Measurements from ENCODE around the gene GGN.

Gene GGN

DNA sequence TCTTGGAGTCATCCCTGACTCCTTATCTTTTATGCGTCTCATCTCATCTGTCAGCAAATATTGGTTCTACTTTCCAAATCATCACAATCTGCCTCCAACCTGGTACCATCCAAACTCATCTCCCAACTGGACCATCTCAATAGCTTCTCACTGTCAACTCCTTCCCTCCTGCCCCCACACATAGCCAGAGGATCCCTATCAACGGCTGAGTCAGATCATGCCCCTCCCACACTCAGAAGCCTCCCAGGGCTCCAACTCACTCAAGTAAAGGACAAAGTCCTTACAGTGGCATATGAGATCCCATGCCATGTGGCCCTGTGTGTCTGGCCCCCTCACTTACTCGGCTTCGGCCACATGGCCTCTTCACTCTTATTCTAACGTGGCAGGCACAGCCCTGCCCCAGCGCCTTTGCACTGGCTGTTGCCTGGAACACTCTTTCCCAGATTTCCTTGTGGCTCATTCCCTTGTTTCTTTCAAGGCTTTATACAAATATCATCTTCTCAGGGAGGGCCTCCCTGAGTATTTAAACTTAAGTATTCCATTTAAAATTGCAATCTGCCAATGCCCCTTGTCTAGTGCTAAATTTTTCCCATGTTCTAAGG, 5.0 kb upstream of the GGN start:
- H3K9me3 ChIP-seq (ENCODE audit: control insufficient read depth, insufficient read depth, low read length): no peaks in the 10 kb centered on the region
- peaks cover 16% of the 10 kb centered on the region for H3K4me1 ChIP-seq (ENCODE audit: control insufficient read depth, insufficient read depth, low read length)
- H3K27me3 ChIP-seq (ENCODE audit: control insufficient read depth, insufficient read depth, low read length): peaks cover 28% of the 10 kb centered on the region

DNA sequence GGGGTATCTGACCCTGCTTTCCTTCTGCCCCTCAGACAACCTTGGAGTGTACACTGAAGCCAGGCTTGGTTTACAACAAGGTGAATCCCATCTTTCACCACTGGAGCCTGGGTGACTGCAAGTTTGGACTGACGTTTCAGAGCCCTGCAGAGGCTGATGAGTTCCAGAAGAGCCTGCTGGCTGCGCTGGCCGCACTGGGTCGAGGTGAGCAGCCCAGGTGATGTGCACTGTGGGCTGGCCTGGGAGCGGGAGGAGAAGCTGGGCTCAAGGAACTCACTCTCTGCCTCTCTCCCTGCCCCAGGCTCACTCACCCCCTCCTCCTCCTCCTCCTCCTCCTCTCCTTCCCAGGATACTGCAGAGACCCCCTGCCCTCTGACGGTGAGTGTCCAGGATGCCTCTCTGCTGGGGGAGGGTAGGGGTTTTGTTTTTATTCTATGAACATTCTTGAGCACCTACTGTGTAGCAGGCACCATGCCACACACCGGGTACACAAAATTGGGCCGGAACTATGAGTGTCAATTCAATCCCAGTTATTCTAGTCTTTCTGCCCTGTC, 4.2 kb upstream of the GGN start:
- H3K36me3 ChIP-seq (ENCODE audit: control insufficient read depth, insufficient read depth, low read length): peaks cover 4% of the 10 kb centered on the region
- no peak overlapping the region for H3K9ac ChIP-seq (ENCODE audit: low read depth, low read length)
- peaks cover 19% of the 10 kb centered on the region for H3K27me3 ChIP-seq (ENCODE audit: control insufficient read depth, insufficient read depth, low read length)
- no peaks in the 10 kb centered on the region for H3K9me3 ChIP-seq (ENCODE audit: control insufficient read depth, insufficient read depth, low read length)
- no peak overlapping the region for H3K4me3 ChIP-seq (ENCODE audit: low read depth, low read length)
- peaks cover 16% of the 10 kb centered on the region for H3K4me1 ChIP-seq (ENCODE audit: control insufficient read depth, insufficient read depth, low read length)

More for the DNA sequence above, 5.0 kb upstream of the GGN start:
- peaks cover 4% of the 10 kb centered on the region for H3K36me3 ChIP-seq (ENCODE audit: control insufficient read depth, insufficient read depth, low read length)
- no peak overlapping the region for H3K9ac ChIP-seq (ENCODE audit: low read depth, low read length)
- H3K4me3 ChIP-seq (ENCODE audit: low read depth, low read length): no peak overlapping the region

DNA sequence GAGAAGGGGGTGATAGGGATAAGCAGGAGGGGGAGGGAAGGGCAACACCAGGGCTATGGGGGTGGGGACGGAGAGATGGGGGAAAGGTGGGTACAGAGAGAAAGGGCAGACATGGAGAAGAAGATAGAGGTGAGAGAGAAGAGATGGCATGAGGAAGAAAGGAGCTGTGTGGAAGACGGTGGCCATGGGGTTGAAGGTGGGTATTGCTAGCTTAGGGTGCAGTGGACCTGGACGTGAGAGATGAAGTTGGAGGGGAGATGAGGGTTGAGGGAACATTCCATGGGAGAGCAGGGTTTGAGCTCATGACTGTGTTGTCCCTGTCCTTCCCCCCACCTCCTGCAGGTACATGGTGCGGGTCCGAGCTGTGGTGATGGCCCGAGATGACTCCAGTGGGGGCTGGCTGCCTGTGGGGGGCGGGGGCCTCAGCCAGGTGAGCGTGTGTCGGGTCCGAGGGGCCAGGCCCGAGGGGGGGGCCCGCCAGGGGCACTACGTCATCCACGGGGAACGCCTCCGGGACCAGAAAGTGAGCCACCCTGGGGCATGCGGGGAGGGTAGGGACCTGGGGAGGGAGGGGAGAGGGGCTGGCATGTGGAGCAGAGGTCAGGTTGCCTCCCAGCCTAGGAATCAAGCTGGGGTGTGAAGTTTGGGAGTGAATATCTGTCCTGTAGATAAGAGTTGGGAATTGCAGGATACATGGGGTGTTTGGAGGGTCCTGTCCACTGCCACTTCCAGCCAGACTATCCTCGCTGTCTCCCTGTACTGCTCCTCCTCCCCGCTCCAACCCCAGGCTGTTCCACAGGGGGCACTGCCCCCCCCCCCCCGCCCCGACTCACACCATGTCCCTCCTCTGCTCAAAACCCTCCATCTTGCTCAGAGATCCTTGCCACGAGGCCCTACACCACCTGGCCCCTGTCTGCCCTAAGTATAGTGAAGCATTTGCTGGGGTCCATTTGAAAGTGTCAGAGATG, 2.4 kb upstream of the GGN start:
- Histone ChIP-seq H3K4me3 (ENCODE audit: low read depth, low read length) (peak overlapping the region; percentile 86), H3K4me1 (ENCODE audit: control insufficient read depth, insufficient read depth, low read length) (peaks cover 16% of the 10 kb centered on the region), H3K9ac (ENCODE audit: low read depth, low read length) (no peak overlapping the region), H3K9me3 (ENCODE audit: control insufficient read depth, insufficient read depth, low read length) (no peaks in the 10 kb centered on the region), H3K27me3 (ENCODE audit: control insufficient read depth, insufficient read depth, low read length) (peaks cover 7% of the 10 kb centered on the region), H3K36me3 (ENCODE audit: control insufficient read depth, insufficient read depth, low read length) (peaks cover 4% of the 10 kb centered on the region)

DNA sequence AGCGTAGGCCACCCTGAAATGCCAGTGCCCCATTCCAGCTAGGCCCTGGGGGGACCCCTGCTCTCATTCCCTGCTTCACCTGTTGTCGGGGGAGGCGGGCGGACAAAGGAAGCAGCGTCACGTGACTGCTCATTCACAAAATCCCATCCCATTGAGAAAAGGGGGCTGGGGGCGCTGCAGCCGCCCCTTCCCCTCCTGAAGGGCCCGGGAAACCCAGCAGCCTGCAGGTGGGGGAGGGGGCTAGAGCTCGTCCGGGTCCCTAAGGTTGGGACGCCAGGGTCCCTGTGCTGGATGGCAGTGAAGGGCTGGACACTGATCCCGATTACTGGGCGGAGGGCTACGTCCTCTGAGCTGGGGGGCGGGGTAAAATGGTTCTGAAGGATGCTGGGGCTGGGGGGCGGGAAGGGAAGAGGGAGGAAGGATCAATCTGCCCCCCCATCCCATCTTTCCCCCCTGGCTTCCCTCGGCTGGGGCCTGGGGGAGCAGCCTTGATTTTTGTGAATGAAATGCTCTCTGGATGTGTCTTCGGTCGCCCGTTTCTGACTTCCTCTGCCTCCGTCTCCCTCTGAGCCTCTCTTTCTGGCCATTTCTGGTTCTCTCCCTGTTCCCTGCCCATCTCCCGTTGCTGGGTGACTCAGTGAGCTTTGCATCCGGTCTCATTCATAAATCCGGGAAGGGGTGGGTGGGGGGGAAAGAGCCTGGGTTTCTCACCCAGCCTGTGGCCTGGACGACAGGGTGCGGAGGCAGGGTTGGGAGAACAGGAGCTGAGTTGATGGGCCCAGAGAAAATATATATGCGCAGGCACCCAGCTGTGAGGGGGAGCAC, 1.5 kb upstream of the GGN start:
- H3K9ac ChIP-seq (ENCODE audit: low read depth, low read length): peak overlapping the region; percentile 70
- H3K36me3 ChIP-seq (ENCODE audit: control insufficient read depth, insufficient read depth, low read length): peaks cover 4% of the 10 kb centered on the region
- H3K4me1 ChIP-seq (ENCODE audit: control insufficient read depth, insufficient read depth, low read length): peaks cover 13% of the 10 kb centered on the region
- H3K27me3 ChIP-seq (ENCODE audit: control insufficient read depth, insufficient read depth, low read length): peaks cover 3% of the 10 kb centered on the region
- H3K9me3 ChIP-seq (ENCODE audit: control insufficient read depth, insufficient read depth, low read length): no peaks in the 10 kb centered on the region
- H3K4me3 ChIP-seq (ENCODE audit: low read depth, low read length): peak overlapping the region; percentile 86

DNA sequence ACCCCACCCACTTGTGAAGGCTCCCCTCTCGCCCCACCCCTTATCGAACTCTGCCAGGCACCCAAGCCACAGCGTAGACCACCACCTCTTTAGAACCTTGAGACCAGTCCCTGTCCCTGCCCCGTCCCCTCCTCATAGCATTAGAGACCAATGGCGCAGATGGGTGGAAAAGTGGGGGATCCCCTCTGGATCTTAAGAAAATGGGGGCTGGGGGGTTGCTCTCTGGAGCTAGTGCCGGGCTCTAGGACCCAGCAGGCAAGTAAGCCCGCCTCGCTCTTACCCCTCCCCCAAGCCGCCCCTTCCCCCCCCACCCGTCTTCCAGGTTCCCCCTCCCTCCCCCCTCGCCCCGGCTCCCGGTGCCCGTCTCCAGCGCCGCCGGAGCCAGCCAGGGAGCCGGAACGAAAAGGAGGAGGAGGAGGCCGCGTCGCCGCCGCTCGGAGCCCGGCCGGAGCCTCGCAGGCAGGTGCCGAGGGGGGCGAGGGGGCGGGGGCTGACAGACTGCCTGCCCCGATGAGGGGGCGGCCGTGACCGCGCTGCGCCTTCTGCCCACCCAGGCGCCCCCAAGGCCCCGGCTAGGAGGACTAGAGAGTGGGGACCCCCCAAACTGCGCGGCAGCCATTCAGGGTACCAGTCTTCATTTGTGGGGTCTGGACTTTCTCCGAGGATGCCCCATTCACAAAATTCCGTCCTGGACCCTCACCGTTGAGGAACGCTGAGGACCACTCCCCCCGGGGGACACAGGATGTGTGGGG, 691 bp upstream of the GGN start, which contains the start of gene SPRED3:
Gene SPRED3 (plus strand): TSS at position 349 of the 752 bp plus-strand sequence. CDS start 1,606 bp downstream, outside the sequence.
- Histone ChIP-seq H3K27me3 (ENCODE audit: control insufficient read depth, insufficient read depth, low read length) (peaks cover 3% of the 10 kb centered on the region), H3K9me3 (ENCODE audit: control insufficient read depth, insufficient read depth, low read length) (no peaks in the 10 kb centered on the region), H3K9ac (ENCODE audit: low read depth, low read length) (peak within 1 kb of the TSS; percentile 70), H3K4me1 (ENCODE audit: control insufficient read depth, insufficient read depth, low read length) (peaks cover 8% of the 10 kb centered on the region), H3K36me3 (ENCODE audit: control insufficient read depth, insufficient read depth, low read length) (peaks cover under 1% of the 10 kb centered on the region), H3K4me3 (ENCODE audit: low read depth, low read length) (peak within 1 kb of the TSS; percentile 86)

DNA sequence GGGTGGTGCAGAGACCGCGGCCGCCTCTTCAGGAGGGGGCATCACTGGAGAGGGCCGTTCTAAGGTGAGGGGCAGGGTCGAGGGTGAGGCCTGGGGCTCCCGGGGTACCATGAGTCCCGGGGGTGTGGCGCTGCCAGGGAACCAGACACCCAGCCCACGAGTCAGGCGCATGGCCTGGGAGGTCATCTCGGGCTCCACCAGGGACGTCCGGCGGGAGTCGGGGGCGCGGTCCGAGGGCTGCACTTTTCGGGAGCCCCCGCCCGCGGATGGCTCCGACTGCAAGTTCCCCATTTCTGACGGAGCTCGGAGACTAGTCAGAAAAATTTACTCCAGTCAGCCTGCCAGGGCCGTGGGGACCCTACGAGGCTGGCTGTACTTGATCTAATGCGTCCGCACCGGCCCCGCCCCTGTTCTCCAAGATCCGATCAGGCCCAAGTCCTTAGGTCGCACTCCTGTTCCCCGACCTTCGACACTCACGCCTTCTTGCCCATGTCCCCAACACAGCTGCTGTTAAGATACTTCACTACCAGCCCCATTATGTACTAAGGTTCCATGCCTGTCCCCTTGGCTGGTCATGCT, 774 bp downstream of the GGN start:
- Histone ChIP-seq H3K4me3 (ENCODE audit: low read depth, low read length) (peak overlapping the region; percentile 73), H3K9ac (ENCODE audit: low read depth, low read length) (peak overlapping the region; percentile 5), H3K4me1 (ENCODE audit: control insufficient read depth, insufficient read depth, low read length) (peaks cover 8% of the 10 kb centered on the region), H3K9me3 (ENCODE audit: control insufficient read depth, insufficient read depth, low read length) (no peaks in the 10 kb centered on the region), H3K27me3 (ENCODE audit: control insufficient read depth, insufficient read depth, low read length) (peaks cover 3% of the 10 kb centered on the region), H3K36me3 (ENCODE audit: control insufficient read depth, insufficient read depth, low read length) (peaks cover 10% of the 10 kb centered on the region)

DNA sequence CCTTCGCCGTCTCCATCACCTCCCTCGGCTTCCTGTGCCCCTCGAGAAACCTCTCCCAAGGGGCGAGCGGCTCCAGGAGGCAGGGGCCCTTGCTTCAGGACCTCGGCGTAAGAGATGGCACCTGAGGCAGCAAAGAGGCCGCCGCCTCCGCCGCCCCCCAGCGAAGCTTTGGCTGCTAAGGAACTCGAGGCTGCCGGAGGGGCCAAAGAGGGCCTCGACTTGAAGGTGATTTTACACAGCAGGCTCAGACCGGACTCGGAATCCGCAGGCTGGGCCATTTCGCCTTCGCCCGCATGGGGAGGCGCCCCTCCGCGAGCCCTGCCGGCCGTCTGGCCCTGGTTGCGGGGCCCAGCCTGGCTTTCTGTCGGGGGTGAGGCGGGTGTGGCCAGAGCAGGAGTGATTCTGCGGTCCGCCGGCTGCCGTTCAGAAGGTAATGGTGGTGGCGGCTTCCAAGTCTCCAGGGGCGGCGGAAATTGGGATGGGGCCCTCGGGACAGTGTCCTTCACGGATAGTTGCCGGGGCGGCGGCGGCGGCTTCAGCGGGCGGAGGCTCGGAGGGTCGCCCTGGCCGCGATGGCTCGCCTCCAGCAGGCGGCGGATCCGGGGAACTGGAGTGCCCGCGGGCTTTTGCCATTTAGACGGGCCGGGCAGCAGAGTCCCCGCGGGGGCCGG, 1.4 kb downstream of the GGN start:
- Histone ChIP-seq H3K4me1 (ENCODE audit: control insufficient read depth, insufficient read depth, low read length) (peaks cover 8% of the 10 kb centered on the region), H3K27me3 (ENCODE audit: control insufficient read depth, insufficient read depth, low read length) (peaks cover 3% of the 10 kb centered on the region), H3K9ac (ENCODE audit: low read depth, low read length) (peak overlapping the region; percentile 70), H3K36me3 (ENCODE audit: control insufficient read depth, insufficient read depth, low read length) (peaks cover 17% of the 10 kb centered on the region), H3K4me3 (ENCODE audit: low read depth, low read length) (peak overlapping the region; percentile 73), H3K9me3 (ENCODE audit: control insufficient read depth, insufficient read depth, low read length) (no peaks in the 10 kb centered on the region)

DNA sequence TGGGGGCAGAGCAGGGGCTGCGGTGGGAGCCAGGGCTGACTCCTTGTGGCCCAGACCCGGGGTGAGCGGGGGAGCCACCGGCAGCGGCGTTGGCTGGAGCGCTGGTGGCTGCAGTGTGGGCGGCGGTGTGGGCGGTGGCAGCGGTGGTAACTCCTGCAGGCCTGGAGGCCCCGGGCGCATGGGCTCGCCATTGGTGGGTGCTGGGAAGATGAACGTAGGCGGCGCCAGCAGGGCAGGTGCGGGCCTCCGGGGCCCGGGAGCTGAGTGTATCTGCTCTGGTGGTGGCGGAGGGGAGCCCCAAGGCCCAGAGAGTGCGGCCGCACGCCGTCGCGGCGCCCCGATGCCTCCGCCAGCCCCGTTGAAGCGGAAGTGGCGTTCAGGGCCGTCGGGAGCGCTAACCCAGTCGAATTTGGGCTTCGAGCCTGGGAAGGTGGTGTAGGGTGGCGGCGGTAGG, 2.0 kb downstream of the GGN start:
- H3K4me1 ChIP-seq (ENCODE audit: control insufficient read depth, insufficient read depth, low read length): peaks cover 6% of the 10 kb centered on the region
- peak overlapping the region; percentile 70 for H3K9ac ChIP-seq (ENCODE audit: low read depth, low read length)
- peaks cover 2% of the 10 kb centered on the region for H3K27me3 ChIP-seq (ENCODE audit: control insufficient read depth, insufficient read depth, low read length)
- H3K9me3 ChIP-seq (ENCODE audit: control insufficient read depth, insufficient read depth, low read length): no peaks in the 10 kb centered on the region
- H3K4me3 ChIP-seq (ENCODE audit: low read depth, low read length): peak overlapping the region; percentile 73
- peaks cover 23% of the 10 kb centered on the region for H3K36me3 ChIP-seq (ENCODE audit: control insufficient read depth, insufficient read depth, low read length)

DNA sequence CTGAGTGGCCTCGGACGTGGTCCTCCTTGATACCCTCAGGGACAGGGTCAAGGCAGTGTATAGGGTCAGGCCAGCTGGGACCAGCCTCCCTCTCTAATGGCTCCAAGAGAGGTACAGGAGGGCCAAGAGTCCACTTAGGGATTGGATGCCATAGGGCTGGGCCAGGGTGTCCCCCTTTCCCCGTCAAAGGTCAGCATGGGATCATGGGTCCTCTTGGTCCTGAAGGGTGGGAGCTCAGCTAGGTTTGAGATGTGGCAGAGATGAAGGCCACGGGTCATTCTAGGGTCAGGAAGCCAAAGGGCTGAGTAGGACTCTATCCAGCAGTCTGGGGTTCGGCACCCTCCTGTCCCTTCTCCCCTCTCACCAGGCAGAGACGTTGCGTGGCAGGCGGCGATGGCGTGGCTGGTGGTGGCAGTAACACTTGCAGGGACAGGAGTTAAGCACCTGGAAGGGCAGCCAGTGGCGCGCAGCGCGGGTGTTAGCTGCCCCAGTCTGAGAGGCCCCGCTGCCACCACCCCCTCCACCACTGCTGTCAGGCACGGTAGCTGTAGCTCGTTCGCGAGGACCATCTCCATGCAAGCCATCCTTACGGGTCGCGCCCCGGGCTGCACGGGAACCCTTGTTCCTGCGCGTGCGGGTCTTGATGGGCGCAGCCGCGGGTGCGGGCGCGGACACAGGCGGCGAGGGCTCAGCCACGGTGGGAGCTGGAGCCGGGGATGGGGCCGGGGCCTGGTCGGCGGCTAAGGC, 2.6 kb downstream of the GGN start:
- no peaks in the 10 kb centered on the region for H3K9me3 ChIP-seq (ENCODE audit: control insufficient read depth, insufficient read depth, low read length)
- no peaks in the 10 kb centered on the region for H3K27me3 ChIP-seq (ENCODE audit: control insufficient read depth, insufficient read depth, low read length)
- H3K36me3 ChIP-seq (ENCODE audit: control insufficient read depth, insufficient read depth, low read length): peaks cover 28% of the 10 kb centered on the region
- no peak overlapping the region for H3K9ac ChIP-seq (ENCODE audit: low read depth, low read length)
- H3K4me1 ChIP-seq (ENCODE audit: control insufficient read depth, insufficient read depth, low read length): peaks cover 2% of the 10 kb centered on the region
- H3K4me3 ChIP-seq (ENCODE audit: low read depth, low read length): peak overlapping the region; percentile 73
